K562 (cell line): Measurements from ENCODE around the gene AIFM3. TPM values are rescaled to one million over a fixed set of nuclear protein-coding genes. Genes with fewer than 3 reads are reported as not detected.

Experiments used
- ATAC-seq: fragments of 200-7000 bp; cut with Tn5 transposase; 3 replicates; pipeline ENCODE4 v1.9.1; 2020; ENCODE audit warnings: moderate library complexity
- BruUV-seq: library from RNA; stranded (reverse); fragments of 400-500 nt; replicated peaks from 2 replicates; lab custom pipeline; 2021; lab: Mats Ljungman, UMichigan
- CTCF ChIA-PET: fragments of 300-600 bp; formaldehyde crosslinking; extraction: SDS; loops from one replicate; lab custom pipeline; 2021; ENCODE audit warnings: low intra/inter-chr PET ratio; lab: Yijun Ruan, JAX
- POLR2A ChIA-PET: fragments of 300-600, 350-650 bp; sonication (Branson Sonifier 250); formaldehyde crosslinking; extraction: SDS; loops from one replicate; lab custom pipeline; 2021; ENCODE audit warnings: antibody characterized with exemption, inconsistent platforms; lab: Yijun Ruan, JAX
- DNase-seq, 4 experiments: peaks; one replicate each; pipeline versions ENCODE4 v3.0.0 to v3.0.0-alpha.2; 2011 to 2018; ENCODE audit warnings: low spot score in 3 of 4, mixed read lengths in 3 of 4; ENCODE audit errors: extremely low read depth in 1 of 4
- FAIRE-seq: peaks from 2 replicates; lab custom pipeline; 2011; peaks lifted over from hg19 to GRCh38; lab: Jason Lieb, UNC
- H2AFZ ChIP-seq: 2 replicates; pipeline ENCODE4 v1.6.0; 2011; ENCODE audit warnings: low read depth, low read length, control low read depth, inconsistent platforms
- H3K27ac ChIP-seq: fragments of 200-600 bp; 3 replicates; pipeline ENCODE4 v1.8.0; 2011; ENCODE audit warnings: low read depth, mild to moderate bottlenecking, control low read depth, inconsistent platforms, low read length, moderate library complexity, mixed read lengths; ENCODE audit errors: extremely low read depth
- H3K27me3 ChIP-seq, 2 experiments: fragments of 300-600 bp in 1 of 2; 2 replicates in 1 of 2; 3 replicates in 1 of 2; pipeline versions ENCODE4 v1.6.0 to v1.8.0; 2011; ENCODE audit warnings: inconsistent platforms in 2 of 2, low read length in 2 of 2, mild to moderate bottlenecking in 1 of 2, mixed read lengths in 1 of 2, moderate library complexity in 1 of 2; ENCODE audit not compliant: control insufficient read depth in 2 of 2, insufficient read depth in 2 of 2
- H3K36me3 ChIP-seq: fragments of 300-600 bp; 3 replicates; pipeline ENCODE4 v1.8.0; 2011; ENCODE audit warnings: mild to moderate bottlenecking, low read length, inconsistent platforms; ENCODE audit not compliant: control insufficient read depth, insufficient read depth
- H3K4me1 ChIP-seq, 2 experiments: fragments of 200-600 bp in 1 of 2; replicated peaks in 1 of 2; 2 replicates in 1 of 2; 3 replicates in 1 of 2; pipeline versions ENCODE4 v1.5.1 to v1.8.0; 2011; ENCODE audit warnings: inconsistent platforms in 2 of 2, low read length in 2 of 2, mild to moderate bottlenecking in 1 of 2, mixed read lengths in 1 of 2, moderate library complexity in 1 of 2; ENCODE audit not compliant: control insufficient read depth in 2 of 2, insufficient read depth in 2 of 2
- H3K4me2 ChIP-seq: 2 replicates; pipeline ENCODE4 v1.6.1; 2011; ENCODE audit warnings: low read length, control low read depth, inconsistent platforms, mixed read lengths; ENCODE audit not compliant: insufficient read depth
- H3K4me3 ChIP-seq: fragments of 200-600 bp; sonication (generic), shearing (Covaris generic); 2 replicates; pipeline ENCODE4 v1.5.1; 2016; ENCODE audit warnings: control low read depth, inconsistent platforms
- H3K79me2 ChIP-seq: fragments of 200-600 bp; 3 replicates; pipeline ENCODE4 v1.8.0; 2011; ENCODE audit warnings: low read length, inconsistent platforms; ENCODE audit not compliant: control insufficient read depth, insufficient read depth
- H3K9ac ChIP-seq, 2 experiments: 2 replicates each; pipeline versions ENCODE4 v1.6.0 to v1.6.1; 2011; ENCODE audit warnings: low read depth in 2 of 2, low read length in 2 of 2, control low read depth in 1 of 2, inconsistent platforms in 1 of 2, mild to moderate bottlenecking in 1 of 2, mixed read lengths in 1 of 2; ENCODE audit not compliant: insufficient read depth in 1 of 2
- H3K9me1 ChIP-seq: one replicate; pipeline ENCODE4 v1.6.0; 2011; ENCODE audit warnings: inconsistent platforms, mild to moderate bottlenecking, low read length, moderate library complexity; ENCODE audit not compliant: control insufficient read depth, insufficient read depth
- H3K9me3 ChIP-seq: replicated peaks from 2 replicates; pipeline ENCODE4 v1.5.1; 2011; ENCODE audit warnings: low read depth, low read length, inconsistent platforms; ENCODE audit not compliant: control insufficient read depth, insufficient read depth
- H4K20me1 ChIP-seq: replicated peaks from 2 replicates; pipeline ENCODE4 v1.6.1; 2011; ENCODE audit warnings: low read length, inconsistent platforms, mixed read lengths; ENCODE audit not compliant: control insufficient read depth, insufficient read depth
- CEBPB ChIP-seq: fragments of 450-650 bp; IDR thresholded peaks from 2 replicates; pipeline ENCODE4 v1.6.1; 2016; ENCODE audit warnings: missing genetic modification characterization, missing compliant biosample characterization
- ELF4 ChIP-seq: fragments of 450-650 bp; formaldehyde crosslinking; IDR thresholded peaks from 2 replicates; pipeline ENCODE4 v1.4.0; 2022; ENCODE audit warnings: missing genetic modification characterization
- HNRNPL ChIP-seq: fragments of 200-400 bp; formaldehyde crosslinking; IDR thresholded peaks from 2 replicates; pipeline ENCODE4 v1.6.1; 2017; ENCODE audit warnings: low read depth, mild to moderate bottlenecking, low read length
- RAD21 ChIP-seq, 2 experiments: fragments of 250-450 bp in 1 of 2; fragments of 450-650 bp in 1 of 2; sonication (Bioruptor Pico) in 1 of 2; formaldehyde crosslinking in 1 of 2; IDR thresholded peaks in 1 of 2; conservative IDR thresholded peaks in 1 of 2; 2 replicates each; pipeline versions ENCODE4 v1.4.0 to v1.8.0; 2020 to 2022; ENCODE audit warnings: mild to moderate bottlenecking in 2 of 2, moderate library complexity in 1 of 2
- WGBS: fragments of 100-300 bp; shearing (Covaris generic); methylation state at CpG from one replicate; pipeline ENCODE4 v1.1.6; 2016; ENCODE audit warnings: low coverage, mixed read lengths; ENCODE audit not compliant: insufficient coverage; ENCODE audit errors: missing lambda C conversion rate; 5-methylcytosine and 5-hydroxymethylcytosine counted together
- in situ Hi-C: fragments of 300-500 bp; cut with MboI; formaldehyde crosslinking; loops from 4 replicates; pipeline ENCODE4 v1.15.0; 2018; ENCODE audit warnings: inconsistent platforms, mixed read lengths
- intact Hi-C: fragments of 100-400 bp; cut with micrococcal nuclease; formaldehyde crosslinking; loops from 2 replicates; pipeline ENCODE4 v1.14.2; 2022
- polyA plus RNA-seq, 8 experiments: library from polyadenylated mRNA; depleted of rRNA in 4 of 8; stranded (reverse) in 5 of 8; unstranded in 3 of 8; fragments of >200 nt; fragmentation: Nextera tagmentation in 2 of 8; fragmentation: Illumina TruSeq in 1 of 8; extraction: Ambion mirVana in 2 of 8; extraction: Trizol in 1 of 8; gene quantifications; 2 replicates each; pipeline versions ENCODE4 v1.2.1 to v1.2.3, GENCODE V29; 2011 to 2014; ENCODE audit warnings: inconsistent platforms in 1 of 8, missing spikeins in 1 of 8
- total RNA-seq, 7 experiments: library from RNA; depleted of rRNA in 6 of 7; stranded (reverse); fragments of >200 nt in 6 of 7; fragmentation: Illumina TruSeq in 2 of 7; extraction: Trizol in 2 of 7; gene quantifications; 2 replicates each; pipeline versions ENCODE4 v1.2.1 to v1.2.3, GENCODE V29; 2011 to 2021; ENCODE audit warnings: low replicate concordance in 1 of 7
- TF ChIP-seq, protein P1 (sequence below): sonication (generic); formaldehyde crosslinking; IDR thresholded peaks from 2 replicates; pipeline ENCODE4 v1.8.1; 2023; ENCODE audit warnings: mild to moderate bottlenecking, missing genetic modification reagents, moderate library complexity
- TF ChIP-seq, protein P2 (sequence below): fragments of 450-650 bp; formaldehyde crosslinking; IDR thresholded peaks from 2 replicates; pipeline ENCODE4 v1.4.0; 2020; ENCODE audit warnings: mild to moderate bottlenecking, mixed read lengths
- TF ChIP-seq, protein P3 (sequence below): fragments of 250-450 bp; sonication (Bioruptor Pico); IDR thresholded peaks from 2 replicates; pipeline ENCODE4 v1.4.0; 2020
- TF ChIP-seq, protein P4 (sequence below): fragments of 250-450 bp; sonication (Bioruptor Pico); IDR thresholded peaks from 2 replicates; pipeline ENCODE4 v1.5.0; 2022; ENCODE audit warnings: mild to moderate bottlenecking

AIFM3 gene
- total and polyA plus RNA-seq, 9 of the 15 experiments (the other 6 are each of a cell fraction or from before 2014, with no cell fraction given) = 0.03 to 0.20 (median 0.07) TPM; not detected in 1

DNA sequence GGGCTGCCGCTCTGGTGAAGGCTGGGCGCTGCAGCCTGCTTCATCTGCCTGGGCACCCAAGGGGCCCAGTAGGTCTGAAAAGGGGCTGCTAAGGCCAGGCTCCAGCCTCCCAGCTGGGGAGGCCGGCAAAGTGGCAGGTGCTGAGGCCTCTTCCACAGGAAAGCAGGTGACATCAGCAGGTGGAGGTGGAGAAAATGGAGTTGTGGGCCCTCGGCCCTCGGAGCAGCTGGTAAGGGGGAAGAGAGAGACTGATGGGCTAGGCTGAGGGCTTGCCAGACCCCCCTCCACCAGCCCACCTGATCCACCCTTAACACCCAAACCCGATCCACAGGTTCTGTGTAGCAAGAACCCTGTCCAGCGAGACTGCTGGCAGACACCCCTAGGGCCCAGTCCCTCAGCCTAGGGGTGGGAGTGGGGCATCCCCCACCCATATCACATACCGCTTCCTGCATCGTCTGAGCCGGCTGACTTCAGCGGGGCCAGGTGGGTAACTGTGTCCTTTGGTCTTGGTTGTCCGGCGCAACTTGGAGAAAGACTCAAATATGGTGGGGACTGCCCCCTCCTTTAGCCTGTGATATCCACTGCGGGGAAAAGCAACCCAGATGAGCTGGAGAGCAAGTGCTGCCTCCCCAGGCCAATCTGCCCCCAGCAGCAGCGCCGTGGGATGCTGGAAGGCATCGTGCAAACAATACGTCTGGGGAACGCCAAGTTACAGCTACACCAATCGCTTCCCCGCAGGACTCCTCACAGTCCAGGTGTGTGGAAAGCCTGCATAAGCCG, 33.3 kb downstream of the AIFM3 start:
- Histone ChIP-seq H3K79me2 (peaks cover 46% of the 10 kb centered on the region), H2AFZ (no peak overlapping the region), H3K27me3 (no peaks in the 10 kb centered on the region), H3K4me2 (peak overlapping the region; percentile 88), H3K4me1 (peaks cover 25 to 85% of the 10 kb centered on the region in 2 experiments), H3K9me1 (no peaks in the 10 kb centered on the region), H4K20me1 (peaks cover 28% of the 10 kb centered on the region; the same call in 1 of the 2 replicates), H3K4me3 (peak overlapping the region; percentile 58), H3K9me3 (no peaks in the 10 kb centered on the region), H3K9ac (peak overlapping the region; percentile 85 to 93), H3K27ac (peak overlapping the region; percentile 87), H3K36me3 (peaks cover 56% of the 10 kb centered on the region)
- 37% methylated on average over 22 of the region's 22 CpGs for WGBS
- in situ Hi-C loops (no loop called here), intact Hi-C loops (loop anchor here (1.0 to 5.0 kb wide), 6 partner anchors 57 to 493 kb away; partner anchors contain the start of genes CRKL, MED15, PI4KA and SNAP29)
- DNase-seq = peak in 2 of 4 experiments; percentile 77 to 83
- POLR2A ChIA-PET = interaction anchor here (0.6 to 17.9 kb wide), 17 partner anchors 12 to 471 kb away, joined by 3 to 451 read pairs (median 5); partner anchors contain the start of genes AIFM3, CRKL, LZTR1 and P2RX6
- no peak for FAIRE-seq
- peak; percentile 4 for ATAC-seq
- CTCF ChIA-PET = no interaction called here
- no TSS peak for BruUV-seq
- TF ChIP-seq, protein P1, sequence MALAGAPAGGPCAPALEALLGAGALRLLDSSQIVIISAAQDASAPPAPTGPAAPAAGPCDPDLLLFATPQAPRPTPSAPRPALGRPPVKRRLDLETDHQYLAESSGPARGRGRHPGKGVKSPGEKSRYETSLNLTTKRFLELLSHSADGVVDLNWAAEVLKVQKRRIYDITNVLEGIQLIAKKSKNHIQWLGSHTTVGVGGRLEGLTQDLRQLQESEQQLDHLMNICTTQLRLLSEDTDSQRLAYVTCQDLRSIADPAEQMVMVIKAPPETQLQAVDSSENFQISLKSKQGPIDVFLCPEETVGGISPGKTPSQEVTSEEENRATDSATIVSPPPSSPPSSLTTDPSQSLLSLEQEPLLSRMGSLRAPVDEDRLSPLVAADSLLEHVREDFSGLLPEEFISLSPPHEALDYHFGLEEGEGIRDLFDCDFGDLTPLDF (CRISPR knock-in tag) = no peak
- TF ChIP-seq, protein P2, sequence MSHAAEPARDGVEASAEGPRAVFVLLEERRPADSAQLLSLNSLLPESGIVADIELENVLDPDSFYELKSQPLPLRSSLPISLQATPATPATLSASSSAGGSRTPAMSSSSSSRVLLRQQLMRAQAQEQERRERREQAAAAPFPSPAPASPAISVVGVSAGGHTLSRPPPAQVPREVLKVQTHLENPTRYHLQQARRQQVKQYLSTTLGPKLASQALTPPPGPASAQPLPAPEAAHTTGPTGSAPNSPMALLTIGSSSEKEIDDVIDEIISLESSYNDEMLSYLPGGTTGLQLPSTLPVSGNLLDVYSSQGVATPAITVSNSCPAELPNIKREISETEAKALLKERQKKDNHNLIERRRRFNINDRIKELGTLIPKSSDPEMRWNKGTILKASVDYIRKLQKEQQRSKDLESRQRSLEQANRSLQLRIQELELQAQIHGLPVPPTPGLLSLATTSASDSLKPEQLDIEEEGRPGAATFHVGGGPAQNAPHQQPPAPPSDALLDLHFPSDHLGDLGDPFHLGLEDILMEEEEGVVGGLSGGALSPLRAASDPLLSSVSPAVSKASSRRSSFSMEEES = no peak
- TF ChIP-seq, protein P3, sequence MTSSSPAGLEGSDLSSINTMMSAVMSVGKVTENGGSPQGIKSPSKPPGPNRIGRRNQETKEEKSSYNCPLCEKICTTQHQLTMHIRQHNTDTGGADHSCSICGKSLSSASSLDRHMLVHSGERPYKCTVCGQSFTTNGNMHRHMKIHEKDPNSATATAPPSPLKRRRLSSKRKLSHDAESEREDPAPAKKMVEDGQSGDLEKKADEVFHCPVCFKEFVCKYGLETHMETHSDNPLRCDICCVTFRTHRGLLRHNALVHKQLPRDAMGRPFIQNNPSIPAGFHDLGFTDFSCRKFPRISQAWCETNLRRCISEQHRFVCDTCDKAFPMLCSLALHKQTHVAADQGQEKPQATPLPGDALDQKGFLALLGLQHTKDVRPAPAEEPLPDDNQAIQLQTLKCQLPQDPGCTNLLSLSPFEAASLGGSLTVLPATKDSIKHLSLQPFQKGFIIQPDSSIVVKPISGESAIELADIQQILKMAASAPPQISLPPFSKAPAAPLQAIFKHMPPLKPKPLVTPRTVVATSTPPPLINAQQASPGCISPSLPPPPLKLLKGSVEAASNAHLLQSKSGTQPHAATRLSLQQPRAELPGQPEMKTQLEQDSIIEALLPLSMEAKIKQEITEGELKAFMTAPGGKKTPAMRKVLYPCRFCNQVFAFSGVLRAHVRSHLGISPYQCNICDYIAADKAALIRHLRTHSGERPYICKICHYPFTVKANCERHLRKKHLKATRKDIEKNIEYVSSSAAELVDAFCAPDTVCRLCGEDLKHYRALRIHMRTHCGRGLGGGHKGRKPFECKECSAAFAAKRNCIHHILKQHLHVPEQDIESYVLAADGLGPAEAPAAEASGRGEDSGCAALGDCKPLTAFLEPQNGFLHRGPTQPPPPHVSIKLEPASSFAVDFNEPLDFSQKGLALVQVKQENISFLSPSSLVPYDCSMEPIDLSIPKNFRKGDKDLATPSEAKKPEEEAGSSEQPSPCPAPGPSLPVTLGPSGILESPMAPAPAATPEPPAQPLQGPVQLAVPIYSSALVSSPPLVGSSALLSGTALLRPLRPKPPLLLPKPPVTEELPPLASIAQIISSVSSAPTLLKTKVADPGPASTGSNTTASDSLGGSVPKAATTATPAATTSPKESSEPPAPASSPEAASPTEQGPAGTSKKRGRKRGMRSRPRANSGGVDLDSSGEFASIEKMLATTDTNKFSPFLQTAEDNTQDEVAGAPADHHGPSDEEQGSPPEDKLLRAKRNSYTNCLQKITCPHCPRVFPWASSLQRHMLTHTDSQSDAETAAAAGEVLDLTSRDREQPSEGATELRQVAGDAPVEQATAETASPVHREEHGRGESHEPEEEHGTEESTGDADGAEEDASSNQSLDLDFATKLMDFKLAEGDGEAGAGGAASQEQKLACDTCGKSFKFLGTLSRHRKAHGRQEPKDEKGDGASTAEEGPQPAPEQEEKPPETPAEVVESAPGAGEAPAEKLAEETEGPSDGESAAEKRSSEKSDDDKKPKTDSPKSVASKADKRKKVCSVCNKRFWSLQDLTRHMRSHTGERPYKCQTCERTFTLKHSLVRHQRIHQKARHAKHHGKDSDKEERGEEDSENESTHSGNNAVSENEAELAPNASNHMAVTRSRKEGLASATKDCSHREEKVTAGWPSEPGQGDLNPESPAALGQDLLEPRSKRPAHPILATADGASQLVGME (CRISPR knock-in tag) = 0 out of 2 replicates have a peak, but pooled peaks have one; percentile 0
- TF ChIP-seq RAD21 (CRISPR knock-in tag; conservative IDR thresholded peaks at IDR 0.05 in 1 of 2, IDR thresholded peaks at IDR 0.05 in 1 of 2) = peak in 1 of 2 experiments; percentile 48; a peak in 2 of 4 replicates
- 0 out of 2 replicates have a peak, but pooled peaks have one; percentile 44 for TF ChIP-seq ELF4 (CRISPR knock-in tag)
- TF ChIP-seq, protein P4, sequence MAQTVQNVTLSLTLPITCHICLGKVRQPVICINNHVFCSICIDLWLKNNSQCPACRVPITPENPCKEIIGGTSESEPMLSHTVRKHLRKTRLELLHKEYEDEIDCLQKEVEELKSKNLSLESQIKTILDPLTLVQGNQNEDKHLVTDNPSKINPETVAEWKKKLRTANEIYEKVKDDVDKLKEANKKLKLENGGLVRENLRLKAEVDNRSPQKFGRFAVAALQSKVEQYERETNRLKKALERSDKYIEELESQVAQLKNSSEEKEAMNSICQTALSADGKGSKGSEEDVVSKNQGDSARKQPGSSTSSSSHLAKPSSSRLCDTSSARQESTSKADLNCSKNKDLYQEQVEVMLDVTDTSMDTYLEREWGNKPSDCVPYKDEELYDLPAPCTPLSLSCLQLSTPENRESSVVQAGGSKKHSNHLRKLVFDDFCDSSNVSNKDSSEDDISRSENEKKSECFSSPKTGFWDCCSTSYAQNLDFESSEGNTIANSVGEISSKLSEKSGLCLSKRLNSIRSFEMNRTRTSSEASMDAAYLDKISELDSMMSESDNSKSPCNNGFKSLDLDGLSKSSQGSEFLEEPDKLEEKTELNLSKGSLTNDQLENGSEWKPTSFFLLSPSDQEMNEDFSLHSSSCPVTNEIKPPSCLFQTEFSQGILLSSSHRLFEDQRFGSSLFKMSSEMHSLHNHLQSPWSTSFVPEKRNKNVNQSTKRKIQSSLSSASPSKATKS (CRISPR knock-in tag) = peak; percentile 14; the same call in 1 of the 2 replicates
- TF ChIP-seq CEBPB (tag) = no peak
- no peak for TF ChIP-seq HNRNPL
